Measurements from ENCODE around the gene BMP6.

GRCh38 chr6:7737106-7737505 is 11.2 kb downstream of the BMP6 start:
- no peak for TF ChIP-seq CTCF (IDR thresholded peaks at IDR 0.05)
- no peak for TF ChIP-seq POLR2A (IDR thresholded peaks at IDR 0.05)

All from esophagus squamous epithelium (tissue), 4 donors.